Stimulated activated naive B cell treated with anti-CD40 and anti-IgM and Interleukin-4, amounts not matched to agents 10 μg/mL and 1 μg/mL and 100 μg/mL, for 72 hours (primary cell): Measurements from ENCODE around the gene SMIM33.
A peak's percentile ranks its signal among the peaks of the same experiment; 100 is the strongest.
"Not testable (repeated sequence)": the region's sequence is repeated elsewhere in the genome, so short reads cannot be mapped to it uniquely, and the experiment has no call there.

ENCODE experiments used
- ATAC-seq, 2 donors: fragments of 150-1000 bp; cut with Tn5 transposase; replicated peaks; 2 replicates each; pipeline ENCODE4 v1.10.0; 2021; ENCODE audit warnings: moderate library complexity in 1 of 2
- DNase-seq: peaks from one replicate; pipeline ENCODE4 v3.0.0; 2021
- H3K27ac Mint-ChIP-seq: one replicate; pipeline ENCODE4 v1.8.0; 2022; ENCODE audit warnings: mild to moderate bottlenecking, mixed read lengths
- H3K27me3 Mint-ChIP-seq, 2 donors: one replicate each; pipeline ENCODE4 v1.8.0; 2022; ENCODE audit warnings: mixed read lengths in 2 of 2
- H3K36me3 Mint-ChIP-seq, 2 donors: one replicate each; pipeline ENCODE4 v1.8.0; 2022; ENCODE audit warnings: mixed read lengths in 2 of 2, mild to moderate bottlenecking in 1 of 2
- H3K4me1 Mint-ChIP-seq, 2 donors: one replicate each; pipeline ENCODE4 v1.8.0; 2022; ENCODE audit warnings: mixed read lengths in 2 of 2, mild to moderate bottlenecking in 1 of 2
- H3K4me3 Mint-ChIP-seq, 2 donors: one replicate each; pipeline ENCODE4 v1.8.0; 2022; ENCODE audit warnings: mild to moderate bottlenecking in 2 of 2, mixed read lengths in 2 of 2, moderate library complexity in 1 of 2
- H3K9me3 Mint-ChIP-seq, 2 donors: one replicate each; pipeline ENCODE4 v1.8.0; 2022; ENCODE audit warnings: mixed read lengths in 2 of 2, mild to moderate bottlenecking in 1 of 2

Gene SMIM33

GRCh38 chr5:139482050-139482889 is 11.5 kb downstream of the SMIM33 start, which contains the start of gene STING1:
STING1 (minus strand) TSS chr5:139482758; CDS start chr5:139481704, 1,054 bp downstream.
- ATAC-seq, result peak; percentile 73
- Mint-ChIP-seq H3K27ac (peak within 1 kb of the TSS; percentile 83), H3K9me3 (no peaks in the 10 kb centered on the region), H3K36me3 (no peaks in the 10 kb centered on the region), H3K4me3 (peak within 1 kb of the TSS; percentile 41 to 71), H3K4me1 (peaks cover 16 to 20% of the 10 kb centered on the region in 2 donors), H3K27me3 (peaks cover 0 to 5% of the 10 kb centered on the region in 2 donors)
- DNase-seq, result peak; percentile 17

- H3K27me3 Mint-ChIP-seq, H3K36me3 Mint-ChIP-seq: not testable (repeated sequence)
Observed at GRCh38 chr5:139482890-139483208, 12.0 kb downstream of the SMIM33 start.

GRCh38 chr5:139486201-139486600 is 15.4 kb downstream of the SMIM33 start:
- no peak overlapping the region for H3K4me3 Mint-ChIP-seq
- peaks cover 18 to 23% of the 10 kb centered on the region in 2 donors for H3K4me1 Mint-ChIP-seq
- no peak for ATAC-seq
- no peak overlapping the region for H3K27ac Mint-ChIP-seq
- no peaks in the 10 kb centered on the region for H3K27me3 Mint-ChIP-seq
- H3K36me3 Mint-ChIP-seq, result no peaks in the 10 kb centered on the region
- no peak for DNase-seq
- H3K9me3 Mint-ChIP-seq, result no peaks in the 10 kb centered on the region

More at GRCh38 chr5:139482890-139483208, 12.0 kb downstream of the SMIM33 start:
- H3K27ac Mint-ChIP-seq, result peak overlapping the region; percentile 83
- not testable (repeated sequence) for DNase-seq, ATAC-seq, H3K9me3 Mint-ChIP-seq
- H3K4me3 Mint-ChIP-seq, result peak overlapping the region; percentile 41 to 71
- peaks cover 16 to 20% of the 10 kb centered on the region in 2 donors for H3K4me1 Mint-ChIP-seq

- no peak for ATAC-seq
- peak overlapping the region; percentile 76 for H3K27ac Mint-ChIP-seq
Observed at GRCh38 chr5:139488260-139488659, 17.5 kb downstream of the SMIM33 start.

GRCh38 chr5:139492700-139493192 is 21.9 kb downstream of the SMIM33 start:
- ATAC-seq (no peak), DNase-seq (no peak)
- peaks cover 0 to 3% of the 10 kb centered on the region in 2 donors for H3K27me3 Mint-ChIP-seq
- H3K4me3 Mint-ChIP-seq, result no peak overlapping the region
- H3K9me3 Mint-ChIP-seq, result no peaks in the 10 kb centered on the region
- H3K4me1 Mint-ChIP-seq, result peaks cover 5 to 16% of the 10 kb centered on the region in 2 donors
- no peaks in the 10 kb centered on the region for H3K36me3 Mint-ChIP-seq
- H3K27ac Mint-ChIP-seq, result no peak overlapping the region

More at GRCh38 chr5:139488260-139488659, 17.5 kb downstream of the SMIM33 start:
- no peak for DNase-seq
- Mint-ChIP-seq H3K4me1 (peaks cover 5 to 16% of the 10 kb centered on the region in 2 donors), H3K9me3 (no peaks in the 10 kb centered on the region), H3K36me3 (no peaks in the 10 kb centered on the region), H3K4me3 (no peak overlapping the region), H3K27me3 (peaks cover 0 to 3% of the 10 kb centered on the region in 2 donors)

GRCh38 chr5:139494256-139494655 is 23.5 kb downstream of the SMIM33 start:
- ATAC-seq, result no peak
- no peak for DNase-seq
- Mint-ChIP-seq H3K27me3 (peaks cover 0 to 3% of the 10 kb centered on the region in 2 donors), H3K27ac (no peak overlapping the region), H3K9me3 (no peaks in the 10 kb centered on the region), H3K4me1 (peaks cover 1 to 10% of the 10 kb centered on the region in 2 donors), H3K4me3 (no peak overlapping the region), H3K36me3 (no peaks in the 10 kb centered on the region)

GRCh38 chr5:139494832-139495231 is 24.0 kb downstream of the SMIM33 start:
- DNase-seq (no peak), ATAC-seq (no peak)
- Mint-ChIP-seq H3K27me3 (peaks cover 0 to 3% of the 10 kb centered on the region in 2 donors), H3K9me3 (no peaks in the 10 kb centered on the region), H3K4me3 (no peak overlapping the region), H3K27ac (no peak overlapping the region), H3K4me1 (peaks cover 1 to 10% of the 10 kb centered on the region in 2 donors), H3K36me3 (no peaks in the 10 kb centered on the region)

GRCh38 chr5:139495638-139496435 is 25.0 kb downstream of the SMIM33 start:
- Mint-ChIP-seq H3K27me3 (peaks cover 0 to 3% of the 10 kb centered on the region in 2 donors), H3K4me1 (peaks cover 1 to 10% of the 10 kb centered on the region in 2 donors), H3K36me3 (no peaks in the 10 kb centered on the region), H3K27ac (no peak overlapping the region), H3K4me3 (no peak overlapping the region), H3K9me3 (no peaks in the 10 kb centered on the region)
- DNase-seq (no peak), ATAC-seq (no peak)

- ATAC-seq (no peak), DNase-seq (no peak)
- H3K4me1 Mint-ChIP-seq, result no peaks in the 10 kb centered on the region
- H3K27me3 Mint-ChIP-seq, result peaks cover 0 to 4% of the 10 kb centered on the region in 2 donors
- no peaks in the 10 kb centered on the region for H3K9me3 Mint-ChIP-seq
- H3K27ac Mint-ChIP-seq, result no peak overlapping the region
- H3K4me3 Mint-ChIP-seq, result no peak overlapping the region
- H3K36me3 Mint-ChIP-seq, result no peaks in the 10 kb centered on the region
Observed at GRCh38 chr5:139501381-139501780, 30.6 kb downstream of the SMIM33 start.

- not testable (repeated sequence) for H3K4me3 Mint-ChIP-seq, H3K36me3 Mint-ChIP-seq, H3K4me1 Mint-ChIP-seq, H3K9me3 Mint-ChIP-seq, DNase-seq, ATAC-seq, H3K27me3 Mint-ChIP-seq, H3K27ac Mint-ChIP-seq
Observed at GRCh38 chr5:139503036-139503817, 32.4 kb downstream of the SMIM33 start.

- ATAC-seq, result not testable (repeated sequence)
Observed at GRCh38 chr5:139503879-139504278, 33.1 kb downstream of the SMIM33 start.

GRCh38 chr5:139504722-139505121 is 33.9 kb downstream of the SMIM33 start:
- H3K36me3 Mint-ChIP-seq, H3K4me3 Mint-ChIP-seq: not testable (repeated sequence)

More at GRCh38 chr5:139503879-139504278, 33.1 kb downstream of the SMIM33 start:
- not testable (repeated sequence) for H3K27me3 Mint-ChIP-seq, H3K9me3 Mint-ChIP-seq, DNase-seq, H3K4me1 Mint-ChIP-seq, H3K36me3 Mint-ChIP-seq, H3K27ac Mint-ChIP-seq, H3K4me3 Mint-ChIP-seq

GRCh38 chr5:139512786-139513390 is 42.1 kb downstream of the SMIM33 start:
- Mint-ChIP-seq H3K4me1 (peaks cover 31 to 41% of the 10 kb centered on the region in 2 donors), H3K4me3 (no peak overlapping the region), H3K9me3 (no peaks in the 10 kb centered on the region), H3K27me3 (peaks cover 0 to 8% of the 10 kb centered on the region in 2 donors), H3K27ac (peak overlapping the region; percentile 52), H3K36me3 (peaks cover 6% of the 10 kb centered on the region in 2 donors)
- no peak for DNase-seq
- peak; percentile 15 for ATAC-seq

More at GRCh38 chr5:139504722-139505121, 33.9 kb downstream of the SMIM33 start:
- not testable (repeated sequence) for DNase-seq, H3K27ac Mint-ChIP-seq, ATAC-seq, H3K27me3 Mint-ChIP-seq, H3K4me1 Mint-ChIP-seq, H3K9me3 Mint-ChIP-seq
